ENCODE results near the gene RARB.

RARB gene

GRCh38 chr3:25473246-25473645 is 45.2 kb downstream of the RARB start:
- DNase-seq, result no peak

GRCh38 chr3:25474052-25474451 is 46.0 kb downstream of the RARB start:
- no peak for DNase-seq

- no peak for DNase-seq
These were observed 48.6 kb downstream of the RARB start for GRCh38 chr3:25476639-25477038.

- DNase-seq, result no peak
These were observed 50.2 kb downstream of the RARB start for GRCh38 chr3:25478211-25478757.

- no peak for DNase-seq
These were observed 51.1 kb downstream of the RARB start for GRCh38 chr3:25478964-25479726.

GRCh38 chr3:25479727-25480010 is 51.6 kb downstream of the RARB start:
- no peak for DNase-seq

GRCh38 chr3:25480811-25481210 is 52.7 kb downstream of the RARB start:
- DNase-seq, result no peak

- DNase-seq, result no peak
These were observed 53.3 kb downstream of the RARB start for GRCh38 chr3:25481386-25481785.

GRCh38 chr3:25483456-25483855 is 55.4 kb downstream of the RARB start:
- no peak for DNase-seq

GRCh38 chr3:25485673-25486072 is 57.6 kb downstream of the RARB start:
- DNase-seq, result no peak

GRCh38 chr3:25486932-25487331 is 58.9 kb downstream of the RARB start:
- DNase-seq, result no peak

GRCh38 chr3:25489858-25490593 is 62.0 kb downstream of the RARB start:
- no peak for DNase-seq

- no peak for DNase-seq
These were observed 65.2 kb downstream of the RARB start for GRCh38 chr3:25493246-25493645.

- DNase-seq, result no peak
These were observed 65.7 kb downstream of the RARB start for GRCh38 chr3:25493786-25494185.

- DNase-seq, result no peak
These were observed 67.2 kb downstream of the RARB start for GRCh38 chr3:25495304-25495703.

GRCh38 chr3:25495726-25496253 is 67.7 kb downstream of the RARB start:
- DNase-seq, result no peak

- DNase-seq, result no peak
These were observed 69.0 kb downstream of the RARB start for GRCh38 chr3:25497096-25497495.

- no peak for DNase-seq
These were observed 72.7 kb downstream of the RARB start for GRCh38 chr3:25500706-25501210.

GRCh38 chr3:25502233-25502632 is 74.2 kb downstream of the RARB start:
- DNase-seq, result no peak

GRCh38 chr3:25503898-25504301 is 75.8 kb downstream of the RARB start:
- DNase-seq, result no peak

GRCh38 chr3:25505581-25505980 is 77.5 kb downstream of the RARB start:
- no peak for DNase-seq

- no peak for DNase-seq
These were observed 79.7 kb downstream of the RARB start for GRCh38 chr3:25507811-25508210.

GRCh38 chr3:25508433-25508832 is 80.4 kb downstream of the RARB start:
- no peak for DNase-seq

- no peak for DNase-seq
These were observed 80.8 kb downstream of the RARB start for GRCh38 chr3:25508901-25509300.

All from central memory CD4-positive, alpha-beta T cell (primary cell).